H9 (cell line): ENCODE results near the gene MRPS10. TPM values are rescaled to one million over a fixed set of nuclear protein-coding genes. Genes with fewer than 3 reads are reported as not detected.

ENCODE experiments used
- DNase-seq: peaks from one replicate; pipeline ENCODE4 v3.0.0-alpha.2; 2017
- H2AFZ ChIP-seq: one replicate; pipeline ENCODE4 v1.6.1; 2013; ENCODE audit warnings: mild to moderate bottlenecking, low read length, control low read depth, moderate library complexity
- H2AK5ac ChIP-seq: 2 replicates; pipeline ENCODE4 v1.6.1; 2013; ENCODE audit warnings: low read length, control low read depth, mixed read lengths; ENCODE audit not compliant: insufficient read length
- H2BK120ac ChIP-seq: one replicate; pipeline ENCODE4 v1.6.1; 2013; ENCODE audit warnings: low read depth, mild to moderate bottlenecking, low read length, control low read depth, inconsistent platforms; ENCODE audit not compliant: poor library complexity, severe bottlenecking
- H2BK12ac ChIP-seq: 2 replicates; pipeline ENCODE4 v1.6.1; 2013; ENCODE audit warnings: low read length, control low read depth, mixed read lengths, low read depth; ENCODE audit not compliant: insufficient read length
- H2BK15ac ChIP-seq: 2 replicates; pipeline ENCODE4 v1.6.1; 2013; ENCODE audit warnings: low read depth, low read length, control low read depth
- H2BK20ac ChIP-seq: one replicate; pipeline ENCODE4 v1.6.1; 2013; ENCODE audit warnings: low read depth, mild to moderate bottlenecking, low read length, control low read depth, inconsistent platforms; ENCODE audit not compliant: poor library complexity, severe bottlenecking
- H2BK5ac ChIP-seq: 2 replicates; pipeline ENCODE4 v1.6.1; 2013; ENCODE audit warnings: low read length, control low read depth, mixed read lengths; ENCODE audit not compliant: insufficient read length
- H3K14ac ChIP-seq: 2 replicates; pipeline ENCODE4 v1.6.1; 2013; ENCODE audit warnings: low read length, control low read depth; ENCODE audit not compliant: insufficient read depth
- H3K18ac ChIP-seq: 2 replicates; pipeline ENCODE4 v1.6.1; 2013; ENCODE audit warnings: low read depth, mild to moderate bottlenecking, mixed read lengths, low read length, control low read depth; ENCODE audit not compliant: insufficient read length
- H3K23ac ChIP-seq: 2 replicates; pipeline ENCODE4 v1.6.1; 2013; ENCODE audit warnings: low read length, control low read depth, mixed read lengths, low read depth; ENCODE audit not compliant: insufficient read length
- H3K23me2 ChIP-seq: 2 replicates; pipeline ENCODE4 v1.6.1; 2013; ENCODE audit warnings: low read depth, mild to moderate bottlenecking, mixed read lengths, low read length, control low read depth; ENCODE audit not compliant: insufficient read length, poor library complexity, severe bottlenecking
- H3K27ac ChIP-seq: 2 replicates; pipeline ENCODE4 v1.5.1; 2013; ENCODE audit warnings: low read length, control low read depth, mixed read lengths, low read depth; ENCODE audit not compliant: insufficient read length
- H3K27me3 ChIP-seq: 2 replicates; pipeline ENCODE4 v1.6.1; 2013; ENCODE audit warnings: low read length, control low read depth, inconsistent platforms; ENCODE audit not compliant: insufficient read depth
- H3K4ac ChIP-seq: 2 replicates; pipeline ENCODE4 v1.6.1; 2013; ENCODE audit warnings: low read depth, mild to moderate bottlenecking, control low read depth, inconsistent platforms, low read length, moderate library complexity
- H3K4me1 ChIP-seq: 2 replicates; pipeline ENCODE4 v1.6.1; 2013; ENCODE audit warnings: low read length, control low read depth, inconsistent platforms; ENCODE audit not compliant: insufficient read depth
- H3K4me2 ChIP-seq: 2 replicates; pipeline ENCODE4 v1.6.1; 2013; ENCODE audit warnings: low read length, control low read depth, mixed read lengths; ENCODE audit not compliant: insufficient read length, insufficient read depth
- H3K56ac ChIP-seq: 2 replicates; pipeline ENCODE4 v1.6.1; 2013; ENCODE audit warnings: low read depth, mild to moderate bottlenecking, mixed read lengths, low read length, control low read depth; ENCODE audit not compliant: insufficient read length
- H3K79me1 ChIP-seq: 2 replicates; pipeline ENCODE4 v1.6.1; 2013; ENCODE audit warnings: low read depth, mild to moderate bottlenecking, moderate library complexity, low read length, control low read depth, inconsistent platforms; ENCODE audit not compliant: insufficient read depth, poor library complexity, severe bottlenecking
- H3K79me2 ChIP-seq: 2 replicates; pipeline ENCODE4 v1.6.1; 2013; ENCODE audit warnings: low read length, control low read depth, inconsistent platforms; ENCODE audit not compliant: insufficient read depth
- H3K9ac ChIP-seq: 2 replicates; pipeline ENCODE4 v1.6.1; 2013; ENCODE audit warnings: low read length, control low read depth, mixed read lengths; ENCODE audit not compliant: insufficient read length; ENCODE audit errors: extremely low read depth
- H3K9me3 ChIP-seq: one replicate; pipeline ENCODE4 v1.6.1; 2013; ENCODE audit warnings: low read depth, low read length, inconsistent platforms; ENCODE audit not compliant: control insufficient read depth
- H3T11ph ChIP-seq: one replicate; pipeline ENCODE4 v1.6.1; 2013; ENCODE audit warnings: mild to moderate bottlenecking, low read length, control low read depth, inconsistent platforms
- H4K20me1 ChIP-seq: one replicate; pipeline ENCODE4 v1.6.1; 2013; ENCODE audit not compliant: control insufficient read depth, insufficient read length, insufficient read depth
- H4K5ac ChIP-seq: 2 replicates; pipeline ENCODE4 v1.6.1; 2013; ENCODE audit warnings: low read depth, mild to moderate bottlenecking, mixed read lengths, low read length, control low read depth; ENCODE audit not compliant: insufficient read length
- H4K8ac ChIP-seq: replicated peaks from 2 replicates; pipeline ENCODE4 v1.6.1; 2013; ENCODE audit warnings: low read length, control low read depth, mixed read lengths, low read depth; ENCODE audit not compliant: insufficient read length
- H4K91ac ChIP-seq: 2 replicates; pipeline ENCODE4 v1.6.1; 2013; ENCODE audit warnings: low read depth, mild to moderate bottlenecking, moderate library complexity, mixed read lengths, low read length, control low read depth; ENCODE audit not compliant: insufficient read length
- H3K27ac Mint-ChIP-seq, 3 experiments: 2 replicates in 2 of 3; 3 replicates in 1 of 3; pipeline ENCODE4 v1.8.0; 2020 to 2021; ENCODE audit warnings: mixed read lengths in 3 of 3, mild to moderate bottlenecking in 1 of 3, moderate library complexity in 1 of 3
- H3K27me3 Mint-ChIP-seq: 2 replicates; pipeline ENCODE4 v1.8.0; 2021; ENCODE audit warnings: low read depth, mild to moderate bottlenecking, moderate library complexity, mixed read lengths
- H3K36me3 Mint-ChIP-seq, 3 experiments: 2 replicates in 2 of 3; 3 replicates in 1 of 3; pipeline ENCODE4 v1.8.0; 2020 to 2021; ENCODE audit warnings: low read depth in 3 of 3, mixed read lengths in 3 of 3; ENCODE audit not compliant: insufficient read depth in 1 of 3
- H3K4me1 Mint-ChIP-seq, 2 experiments: 2 replicates each; pipeline ENCODE4 v1.8.0; 2020; ENCODE audit warnings: mixed read lengths in 2 of 2
- H3K4me3 Mint-ChIP-seq, 2 experiments: 2 replicates in 1 of 2; 3 replicates in 1 of 2; pipeline ENCODE4 v1.8.0; 2020 to 2021; ENCODE audit warnings: mild to moderate bottlenecking in 2 of 2, mixed read lengths in 2 of 2, moderate library complexity in 1 of 2
- H3K9me3 Mint-ChIP-seq, 2 experiments: 2 replicates in 1 of 2; 3 replicates in 1 of 2; pipeline ENCODE4 v1.8.0; 2020; ENCODE audit warnings: mild to moderate bottlenecking in 2 of 2, mixed read lengths in 2 of 2, moderate library complexity in 1 of 2
- CTCF ChIP-seq: fragments of 200-600 bp; sonication (generic); conservative IDR thresholded peaks from 3 replicates; pipeline ENCODE4 v1.8.0; 2021; ENCODE audit warnings: antibody characterized with exemption, mild to moderate bottlenecking
- WGBS: extraction: QIAGEN DNeasy Blood & Tissue Kit; methylation state at CpG from one replicate; pipeline ENCODE4 v1.1.7; 2013; ENCODE audit warnings: missing lambda C conversion rate, low lambda C conversion rate, mixed read lengths; ENCODE audit not compliant: insufficient read length; ENCODE audit errors: extremely low coverage; 5-methylcytosine and 5-hydroxymethylcytosine counted together
- total RNA-seq: library from RNA; stranded (reverse); gene quantifications from 2 replicates; pipeline ENCODE4 v1.2.1, GENCODE V29; 2021

The MRPS10 gene
- total RNA-seq, 1 experiment from 2014 or later, result 33.9 TPM

DNA sequence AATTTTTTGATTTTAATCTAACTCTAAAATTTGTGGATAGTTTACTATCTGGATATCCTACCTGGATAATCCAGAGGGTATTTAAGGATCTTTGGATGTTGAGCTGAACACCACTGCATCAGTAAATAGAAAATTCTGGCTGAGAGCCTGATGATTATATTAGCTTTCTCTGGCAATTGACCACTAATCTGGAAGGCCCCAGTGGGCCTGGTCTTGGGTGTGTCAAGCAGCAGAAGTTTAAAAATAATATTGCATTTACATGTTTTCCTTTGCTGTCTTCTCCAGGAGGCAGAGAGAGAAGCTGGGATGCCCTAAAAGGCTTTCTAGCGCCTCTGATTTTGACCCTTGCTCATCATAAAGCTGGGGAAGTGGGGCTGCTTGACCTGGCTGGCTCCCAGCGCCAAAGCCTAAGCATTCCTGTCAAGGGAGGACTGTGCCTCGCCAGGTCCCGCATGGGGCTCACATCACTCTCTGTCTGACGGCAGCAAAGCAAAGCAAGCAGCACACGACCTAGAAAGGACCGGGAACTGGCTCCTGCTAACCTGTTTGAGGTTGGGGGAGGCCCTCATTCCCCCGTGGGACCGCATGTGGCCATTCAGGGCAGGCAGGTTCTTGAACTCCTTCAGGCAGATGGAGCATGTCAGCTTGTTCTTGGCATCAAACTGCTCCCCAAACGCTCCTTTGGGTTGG is 46.6 kb upstream of the MRPS10 start:
- no peak overlapping the region for H3K23ac ChIP-seq
- no peak overlapping the region for H2BK12ac ChIP-seq
- Mint-ChIP-seq H3K9me3 (no peaks in the 10 kb centered on the region), H3K27ac (no peak overlapping the region), H3K4me3 (no peak overlapping the region), H3K4me1 (peaks cover 15 to 29% of the 10 kb centered on the region in 2 experiments), H3K36me3 (peaks cover 26 to 32% (median 27%) of the 10 kb centered on the region in 3 experiments), H3K27me3 (no peaks in the 10 kb centered on the region; the same call in 1 of the 2 replicates)
- H3T11ph ChIP-seq, result no peak overlapping the region
- no CpG with 5 or more reads among the region's 10 CpGs for WGBS
- no peaks in the 10 kb centered on the region for H3K23me2 ChIP-seq
- no peaks in the 10 kb centered on the region for H3K27me3 ChIP-seq
- no peak overlapping the region for H2BK15ac ChIP-seq
- H2AK5ac ChIP-seq, result no peak overlapping the region
- no peak overlapping the region for H3K18ac ChIP-seq
- no peaks in the 10 kb centered on the region for H3K79me1 ChIP-seq
- no peak overlapping the region for H2BK120ac ChIP-seq
- no peak overlapping the region for H4K91ac ChIP-seq
- DNase-seq, result no peak
- H3K4ac ChIP-seq, result no peak overlapping the region
- no peaks in the 10 kb centered on the region for H4K20me1 ChIP-seq
- H3K9me3 ChIP-seq, result no peaks in the 10 kb centered on the region
- H3K4me2 ChIP-seq, result no peak overlapping the region
- no peak overlapping the region for H3K9ac ChIP-seq
- H3K27ac ChIP-seq, result no peak overlapping the region
- no peak overlapping the region for H2BK20ac ChIP-seq
- H4K5ac ChIP-seq, result no peak overlapping the region
- no peaks in the 10 kb centered on the region for H3K79me2 ChIP-seq
- no peak overlapping the region for H3K56ac ChIP-seq
- no peak for TF ChIP-seq CTCF
- H2AFZ ChIP-seq, result no peak overlapping the region
- no peak overlapping the region for H4K8ac ChIP-seq
- H3K4me1 ChIP-seq, result no peaks in the 10 kb centered on the region
- no peak overlapping the region for H3K14ac ChIP-seq
- H2BK5ac ChIP-seq, result no peak overlapping the region
